ENCODE results near the gene TBK1.
A peak's percentile ranks its signal among the peaks of the same experiment; 100 is the strongest.

TBK1 gene

DNA sequence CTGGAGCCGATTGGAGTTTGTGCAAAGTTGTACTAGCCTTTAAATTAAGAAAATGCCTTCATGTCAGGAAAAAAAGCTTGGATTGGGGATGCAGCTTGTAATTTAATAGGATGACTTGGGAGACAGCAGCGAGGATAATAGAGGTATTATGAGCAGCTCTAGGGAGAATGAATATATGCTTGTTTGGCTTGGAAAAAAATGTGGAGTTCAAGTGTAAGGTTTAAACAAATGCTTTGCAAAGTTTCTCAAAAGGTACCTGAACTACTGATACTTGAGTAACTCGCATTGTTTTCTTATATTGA is 93.1 kb downstream of the TBK1 start:
- peak; percentile 26 for DNase-seq (ENCODE audit: low spot score)

DNA sequence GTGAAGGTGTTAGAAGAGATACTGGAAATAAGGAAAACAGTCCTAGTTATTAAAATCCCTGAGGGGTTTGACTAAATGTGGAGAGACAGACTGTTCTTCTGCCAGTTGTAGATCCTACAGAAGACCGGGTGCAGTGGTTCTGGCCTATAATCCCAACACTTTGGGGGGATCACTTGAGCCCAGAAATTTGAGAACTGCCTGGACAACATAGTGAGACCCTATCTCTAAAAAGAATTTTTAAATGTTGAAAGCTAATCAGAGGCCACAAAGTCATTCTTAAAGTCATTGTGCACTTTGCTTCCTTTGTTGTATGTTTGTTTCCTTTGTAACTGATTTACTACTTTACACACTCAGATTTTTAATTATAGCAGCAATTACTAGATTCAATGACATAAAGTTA is 97.2 kb downstream of the TBK1 start:
- DNase-seq (ENCODE audit: low spot score) = no peak

- DNase-seq (ENCODE audit: low spot score) = no peak
These were observed 98.8 kb downstream of the TBK1 start for GRCh38 chr12:64550755-64551154.

GRCh38 chr12:64551676-64552075 is 99.8 kb downstream of the TBK1 start:
- no peak for DNase-seq (ENCODE audit: low spot score)
